Transverse colon (tissue), 4 donors: Measurements from ENCODE around the gene ACTRT1. TPM values are rescaled to one million over a fixed set of nuclear protein-coding genes. Genes with fewer than 3 reads are reported as not detected.

Experiments used
- DNase-seq: peaks from one replicate; pipeline ENCODE4 v3.0.0-alpha.2; 2019
- H3K27ac ChIP-seq, 4 donors: fragments of 200-600 bp; sonication (generic); 2 replicates each; pipeline ENCODE4 v1.5.1; 2016 to 2018; ENCODE audit warnings: inconsistent platforms in 4 of 4
- H3K27me3 ChIP-seq: fragments of 200-600 bp; sonication (generic); 2 replicates; pipeline ENCODE4 v1.5.1; 2017; ENCODE audit warnings: inconsistent platforms
- H3K36me3 ChIP-seq, 4 donors: fragments of 200-600 bp; sonication (generic); 2 replicates each; pipeline ENCODE4 v1.5.1; 2017 to 2019; ENCODE audit warnings: inconsistent platforms in 4 of 4
- H3K4me1 ChIP-seq, 4 donors: fragments of 200-600 bp; sonication (generic); 2 replicates each; pipeline ENCODE4 v1.5.1; 2017 to 2020; ENCODE audit warnings: inconsistent platforms in 4 of 4
- H3K4me3 ChIP-seq, 4 donors: fragments of 200-600 bp; sonication (generic); 1 replicate in 1 of 4; 2 replicates in 3 of 4; pipeline versions ENCODE4 v1.5.1 to v1.6.1; 2017 to 2019; ENCODE audit warnings: inconsistent platforms in 4 of 4
- H3K9me3 ChIP-seq, 2 donors: fragments of 200-600 bp; sonication (generic); 2 replicates each; pipeline ENCODE4 v1.5.1; 2017 to 2019; ENCODE audit warnings: inconsistent platforms in 2 of 2
- EP300 ChIP-seq: sonication (generic); formaldehyde crosslinking; IDR thresholded peaks from one replicate; pipeline ENCODE4 v1.6.1; 2017; ENCODE audit warnings: antibody characterized with exemption, low read depth
- POLR2A ChIP-seq: fragments of 450-650 bp; IDR thresholded peaks from one replicate; pipeline ENCODE4 v1.6.1; 2016; ENCODE audit warnings: antibody characterized with exemption, mild to moderate bottlenecking, moderate library complexity
- POLR2AphosphoS5 ChIP-seq, 3 donors: sonication (generic); formaldehyde crosslinking; IDR thresholded peaks; one replicate each; pipeline ENCODE4 v1.6.1; 2016; ENCODE audit warnings: antibody characterized with exemption in 3 of 3
- WGBS, 2 donors: methylation state at CpG; one replicate each; pipeline ENCODE4 v1.1.5; 2018; ENCODE audit warnings: low coverage in 1 of 2; 5-methylcytosine and 5-hydroxymethylcytosine counted together
- in situ Hi-C, 4 donors: fragments of 200-750 bp; cut with MboI; loops; one replicate each; pipeline versions ENCODE4 v1.15.0 to v1.15.1; 2017; ENCODE audit warnings: low sequenced_read_pairs in 3 of 4, low pct_ligation_motif_present in 1 of 4, low pct_unique_long_range_greater_than_20kb in 1 of 4
- intact Hi-C: fragments of 100-400 bp; cut with DNase I; formaldehyde crosslinking; loops from one replicate; pipeline ENCODE4 v1.15.1; 2023; ENCODE audit warnings: low total_unique reads
- total RNA-seq, 4 donors: library from RNA; depleted of rRNA; stranded (reverse); fragments of >200 nt; gene quantifications; one replicate each; pipeline ENCODE4 v1.1.0, GENCODE V29; 2016
- TF ChIP-seq, protein P1 (sequence below), 5 experiments: fragments of 200-600 bp in 3 of 5; fragments of 450-650 bp in 2 of 5; sonication (generic) in 3 of 5; IDR thresholded peaks; 1 replicate in 2 of 5; 2 replicates in 3 of 5; pipeline ENCODE4 v1.5.1; 2016 to 2017; ENCODE audit warnings: antibody characterized with exemption in 5 of 5, inconsistent platforms in 3 of 5, mild to moderate bottlenecking in 2 of 5, moderate library complexity in 1 of 5

ACTRT1 gene
- total RNA-seq, 4 donors from 2014 or later: not detected

GRCh38 chrX:128012015-128012414 lies 40.2 kb downstream of the ACTRT1 start:
- 40 to 42% methylated on average over 1 of the region's 1 CpG for WGBS, 2 donors
- in situ Hi-C loops: no loop called here
- H3K36me3 ChIP-seq: no peaks in the 10 kb centered on the region

DNA sequence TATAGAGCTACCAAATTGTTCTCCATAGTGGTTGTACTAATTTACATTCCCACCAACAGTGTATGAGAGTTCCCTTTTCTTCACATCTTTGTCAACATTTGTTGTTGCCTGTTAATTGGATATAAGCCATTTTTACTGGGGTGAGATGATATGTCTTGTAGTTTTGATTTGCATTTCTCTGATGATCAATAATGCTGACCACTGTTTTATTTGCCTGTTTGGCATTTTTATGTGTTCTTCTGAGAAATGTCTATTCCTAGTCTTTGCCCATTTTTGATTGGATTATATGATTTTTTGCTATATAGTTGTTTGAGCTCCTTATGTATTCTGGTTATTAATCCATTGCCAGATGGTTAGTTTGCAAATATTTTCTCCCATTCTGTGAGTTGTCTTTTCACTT lies 44.3 kb downstream of the ACTRT1 start:
- no peak overlapping the region for H3K27ac ChIP-seq
- H3K4me3 ChIP-seq: no peak overlapping the region
- in situ Hi-C loops: no loop called here
- H3K4me1 ChIP-seq: no peaks in the 10 kb centered on the region
- TF ChIP-seq POLR2A: no peak
- TF ChIP-seq, protein P1, sequence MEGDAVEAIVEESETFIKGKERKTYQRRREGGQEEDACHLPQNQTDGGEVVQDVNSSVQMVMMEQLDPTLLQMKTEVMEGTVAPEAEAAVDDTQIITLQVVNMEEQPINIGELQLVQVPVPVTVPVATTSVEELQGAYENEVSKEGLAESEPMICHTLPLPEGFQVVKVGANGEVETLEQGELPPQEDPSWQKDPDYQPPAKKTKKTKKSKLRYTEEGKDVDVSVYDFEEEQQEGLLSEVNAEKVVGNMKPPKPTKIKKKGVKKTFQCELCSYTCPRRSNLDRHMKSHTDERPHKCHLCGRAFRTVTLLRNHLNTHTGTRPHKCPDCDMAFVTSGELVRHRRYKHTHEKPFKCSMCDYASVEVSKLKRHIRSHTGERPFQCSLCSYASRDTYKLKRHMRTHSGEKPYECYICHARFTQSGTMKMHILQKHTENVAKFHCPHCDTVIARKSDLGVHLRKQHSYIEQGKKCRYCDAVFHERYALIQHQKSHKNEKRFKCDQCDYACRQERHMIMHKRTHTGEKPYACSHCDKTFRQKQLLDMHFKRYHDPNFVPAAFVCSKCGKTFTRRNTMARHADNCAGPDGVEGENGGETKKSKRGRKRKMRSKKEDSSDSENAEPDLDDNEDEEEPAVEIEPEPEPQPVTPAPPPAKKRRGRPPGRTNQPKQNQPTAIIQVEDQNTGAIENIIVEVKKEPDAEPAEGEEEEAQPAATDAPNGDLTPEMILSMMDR (IDR thresholded peaks at IDR 0.05): no peak
- no peak for TF ChIP-seq POLR2AphosphoS5 (IDR thresholded peaks at IDR 0.05)
- no peak for TF ChIP-seq EP300
- intact Hi-C loops: no loop called here
- H3K27me3 ChIP-seq: no peaks in the 10 kb centered on the region
- no peaks in the 10 kb centered on the region for H3K36me3 ChIP-seq
- DNase-seq: no peak
- H3K9me3 ChIP-seq: no peaks in the 10 kb centered on the region

More at GRCh38 chrX:128012015-128012414, 40.2 kb downstream of the ACTRT1 start:
- no peak for DNase-seq
- TF ChIP-seq POLR2A: no peak
- no peak for TF ChIP-seq EP300
- TF ChIP-seq, protein P1 (IDR thresholded peaks at IDR 0.05): no peak
- TF ChIP-seq POLR2AphosphoS5 (IDR thresholded peaks at IDR 0.05): no peak
- intact Hi-C loops: no loop called here
- Histone ChIP-seq H3K4me1 (no peaks in the 10 kb centered on the region), H3K4me3 (no peak overlapping the region), H3K27ac (no peak overlapping the region), H3K27me3 (no peaks in the 10 kb centered on the region), H3K9me3 (no peaks in the 10 kb centered on the region)
